GM21619 (cell line): Measurements from ENCODE around the gene CD244.
A peak's percentile ranks its signal among the peaks of the same experiment; 100 is the strongest.

Source experiments
- ATAC-seq: cut with Tn5 transposase; IDR thresholded peaks from one replicate; pipeline ENCODE4 v1.9.1; 2021; ENCODE audit not compliant: unreplicated experiment

The CD244 gene

GRCh38 chr1:160814316-160814715, 48.4 kb downstream of the CD244 start:
- ATAC-seq: no peak

- no peak for ATAC-seq
Observed at GRCh38 chr1:160813215-160813614, 49.5 kb downstream of the CD244 start.

GRCh38 chr1:160811147-160811546, 51.5 kb downstream of the CD244 start:
- ATAC-seq: no peak

- ATAC-seq: no peak
Observed at GRCh38 chr1:160810486-160810885, 52.2 kb downstream of the CD244 start.

- no peak for ATAC-seq
Observed at GRCh38 chr1:160808289-160808688, 54.4 kb downstream of the CD244 start.

- no peak for ATAC-seq
Observed at GRCh38 chr1:160807738-160808137, 54.9 kb downstream of the CD244 start.

GRCh38 chr1:160807247-160807646, 55.4 kb downstream of the CD244 start:
- ATAC-seq: no peak

GRCh38 chr1:160806784-160807183, 55.9 kb downstream of the CD244 start:
- ATAC-seq: no peak

GRCh38 chr1:160806109-160806665, 56.5 kb downstream of the CD244 start:
- ATAC-seq: no peak

GRCh38 chr1:160801836-160802580, 60.7 kb downstream of the CD244 start:
- no peak for ATAC-seq

GRCh38 chr1:160800645-160801408, 61.9 kb downstream of the CD244 start:
- ATAC-seq: no peak

GRCh38 chr1:160800142-160800541, 62.5 kb downstream of the CD244 start:
- no peak for ATAC-seq

- no peak for ATAC-seq
Observed at GRCh38 chr1:160799641-160800040, 63.0 kb downstream of the CD244 start.

- ATAC-seq: no peak
Observed at GRCh38 chr1:160798439-160798838, 64.2 kb downstream of the CD244 start.

GRCh38 chr1:160797861-160798273, 64.8 kb downstream of the CD244 start:
- ATAC-seq: no peak

GRCh38 chr1:160797271-160797709, 65.4 kb downstream of the CD244 start:
- ATAC-seq: no peak

- ATAC-seq: peak; percentile 77
Observed at GRCh38 chr1:160795951-160796383, 66.7 kb downstream of the CD244 start, which contains the start of gene LY9. Gene LY9, plus strand, starts transcription at chr1:160796174. Its CDS starts 14 bp downstream, at chr1:160796188.

GRCh38 chr1:160794376-160794775, 68.3 kb downstream of the CD244 start:
- ATAC-seq: no peak

GRCh38 chr1:160789702-160790611, 72.7 kb downstream of the CD244 start:
- peak; percentile 77 for ATAC-seq

- no peak for ATAC-seq
Observed at GRCh38 chr1:160789051-160789701, 73.5 kb downstream of the CD244 start.
